ENCODE measurements around the gene WDR33.

- TF ChIP-seq EZH2 (IDR thresholded peaks at IDR 0.05; ENCODE audit: borderline replicate concordance, low read depth, low read length, poor library complexity, severe bottlenecking) (no peak), CTCF (conservative IDR thresholded peaks at IDR 0.05; ENCODE audit: low read depth, low read length) (no peak)
Measured at GRCh38 chr2:127660291-127660578, 150.7 kb downstream of the WDR33 start.
